H1 (cell line): ENCODE results near the gene GPSM1. TPM values are rescaled to one million over a fixed set of nuclear protein-coding genes. Genes with fewer than 3 reads are reported as not detected.

Experiments
- E2F6 ChIP-seq: IDR thresholded peaks from 2 replicates; pipeline ENCODE4 v1.6.1; 2012; ENCODE audit warnings: inconsistent platforms
- polyA plus RNA-seq, 7 experiments: library from polyadenylated mRNA; depleted of rRNA in 3 of 7; stranded (reverse) in 5 of 7; unstranded in 2 of 7; fragments of >200 nt in 5 of 7; fragments of 200-250 nt in 2 of 7; gene quantifications; 1 replicate in 5 of 7; 2 replicates in 1 of 7; 4 replicates in 1 of 7; pipeline versions ENCODE4 v1.2.1 to v1.2.3, GENCODE V29; 2011 to 2013; ENCODE audit warnings: missing spikeins in 2 of 7, mixed read lengths in 2 of 7
- total RNA-seq: library from RNA; stranded (reverse); fragmentation: NEBNext Ultra II Directional; extraction: Animal tissue kit (Norgen Biotek cat#: 25700); gene quantifications from 2 replicates; pipeline ENCODE4 v1.2.1, GENCODE V29; 2021

GPSM1 gene
- total and polyA plus RNA-seq, 2 of the 8 experiments (the other 6 are each of a cell fraction or from before 2014, with no cell fraction given) = 12.8 to 18.0 TPM

GRCh38 chr9:136339958-136340310 is 12.6 kb downstream of the GPSM1 start (continued):
- TF ChIP-seq E2F6 = no peak
- TF ChIP-seq, all 59 proteins: peak for 0
